ENCODE results near the gene GLP1R. TPM values are rescaled to one million over a fixed set of nuclear protein-coding genes. Genes with fewer than 3 reads are reported as not detected.

The GLP1R gene
- total RNA-seq, 1 donor from 2014 or later = not detected

- Mint-ChIP-seq H3K4me1 (ENCODE audit: low read depth) (no peaks in the 10 kb centered on the region), H3K27ac (ENCODE audit: unreplicated experiment) (no peak overlapping the region), H3K4me3 (ENCODE audit: unreplicated experiment) (no peak overlapping the region), H3K36me3 (ENCODE audit: low read depth) (no peaks in the 10 kb centered on the region), H3K27me3 (ENCODE audit: low read depth) (peaks cover 23% of the 10 kb centered on the region), H3K9me3 (ENCODE audit: low read depth) (no peaks in the 10 kb centered on the region)
- DNase-seq (ENCODE audit: low spot score) = no peak
- TF ChIP-seq CTCF (IDR thresholded peaks at IDR 0.05) = no peak
Measured at GRCh38 chr6:39093149-39093708, 44.6 kb downstream of the GLP1R start.

GRCh38 chr6:39095578-39095977 is 47.0 kb downstream of the GLP1R start:
- no peak for TF ChIP-seq CTCF (IDR thresholded peaks at IDR 0.05)
- no peak overlapping the region for H3K27ac Mint-ChIP-seq (ENCODE audit: unreplicated experiment)
- H3K4me1 Mint-ChIP-seq (ENCODE audit: low read depth) = no peaks in the 10 kb centered on the region
- DNase-seq (ENCODE audit: low spot score) = no peak
- peaks cover 16% of the 10 kb centered on the region for H3K27me3 Mint-ChIP-seq (ENCODE audit: low read depth)
- H3K9me3 Mint-ChIP-seq (ENCODE audit: low read depth) = no peaks in the 10 kb centered on the region
- no peak overlapping the region for H3K4me3 Mint-ChIP-seq (ENCODE audit: unreplicated experiment)
- peaks cover 3% of the 10 kb centered on the region for H3K36me3 Mint-ChIP-seq (ENCODE audit: low read depth)

GRCh38 chr6:39100358-39100757 is 51.8 kb downstream of the GLP1R start:
- peaks cover 19% of the 10 kb centered on the region for H3K4me1 Mint-ChIP-seq (ENCODE audit: low read depth)
- H3K27me3 Mint-ChIP-seq (ENCODE audit: low read depth) = no peaks in the 10 kb centered on the region
- no peak overlapping the region for H3K4me3 Mint-ChIP-seq (ENCODE audit: unreplicated experiment)
- no peak overlapping the region for H3K27ac Mint-ChIP-seq (ENCODE audit: unreplicated experiment)
- DNase-seq (ENCODE audit: low spot score) = no peak
- peaks cover 11% of the 10 kb centered on the region for H3K36me3 Mint-ChIP-seq (ENCODE audit: low read depth)
- no peaks in the 10 kb centered on the region for H3K9me3 Mint-ChIP-seq (ENCODE audit: low read depth)
- TF ChIP-seq CTCF (IDR thresholded peaks at IDR 0.05) = no peak

GRCh38 chr6:39102071-39102820 is 53.7 kb downstream of the GLP1R start:
- Mint-ChIP-seq H3K9me3 (ENCODE audit: low read depth) (no peaks in the 10 kb centered on the region), H3K27ac (ENCODE audit: unreplicated experiment) (peak overlapping the region; percentile 80), H3K4me1 (ENCODE audit: low read depth) (peaks cover 19% of the 10 kb centered on the region), H3K4me3 (ENCODE audit: unreplicated experiment) (no peak overlapping the region), H3K27me3 (ENCODE audit: low read depth) (no peaks in the 10 kb centered on the region), H3K36me3 (ENCODE audit: low read depth) (peaks cover 15% of the 10 kb centered on the region)
- no peak for DNase-seq (ENCODE audit: low spot score)
- peak; percentile 69 for TF ChIP-seq CTCF (IDR thresholded peaks at IDR 0.05)

- no peak overlapping the region for H3K4me3 Mint-ChIP-seq (ENCODE audit: unreplicated experiment)
- H3K4me1 Mint-ChIP-seq (ENCODE audit: low read depth) = peaks cover 19% of the 10 kb centered on the region
- no peak overlapping the region for H3K27ac Mint-ChIP-seq (ENCODE audit: unreplicated experiment)
- H3K36me3 Mint-ChIP-seq (ENCODE audit: low read depth) = peaks cover 15% of the 10 kb centered on the region
- no peaks in the 10 kb centered on the region for H3K27me3 Mint-ChIP-seq (ENCODE audit: low read depth)
- DNase-seq (ENCODE audit: low spot score) = no peak
- no peak for TF ChIP-seq CTCF (IDR thresholded peaks at IDR 0.05)
- H3K9me3 Mint-ChIP-seq (ENCODE audit: low read depth) = no peaks in the 10 kb centered on the region
Measured at GRCh38 chr6:39102821-39103136, 54.2 kb downstream of the GLP1R start.

All from chondrocyte (in vitro differentiated cells).